HuH-7.5 (cell line): ENCODE results near the gene ARRDC5.
"Not testable (repeated sequence)": the region's sequence is repeated elsewhere in the genome, so short reads cannot be mapped to it uniquely, and the experiment has no call there.

Source experiments
- DNase-seq: peaks from one replicate; pipeline ENCODE4 v3.0.0; 2011; ENCODE audit warnings: low spot score

The ARRDC5 gene

DNA sequence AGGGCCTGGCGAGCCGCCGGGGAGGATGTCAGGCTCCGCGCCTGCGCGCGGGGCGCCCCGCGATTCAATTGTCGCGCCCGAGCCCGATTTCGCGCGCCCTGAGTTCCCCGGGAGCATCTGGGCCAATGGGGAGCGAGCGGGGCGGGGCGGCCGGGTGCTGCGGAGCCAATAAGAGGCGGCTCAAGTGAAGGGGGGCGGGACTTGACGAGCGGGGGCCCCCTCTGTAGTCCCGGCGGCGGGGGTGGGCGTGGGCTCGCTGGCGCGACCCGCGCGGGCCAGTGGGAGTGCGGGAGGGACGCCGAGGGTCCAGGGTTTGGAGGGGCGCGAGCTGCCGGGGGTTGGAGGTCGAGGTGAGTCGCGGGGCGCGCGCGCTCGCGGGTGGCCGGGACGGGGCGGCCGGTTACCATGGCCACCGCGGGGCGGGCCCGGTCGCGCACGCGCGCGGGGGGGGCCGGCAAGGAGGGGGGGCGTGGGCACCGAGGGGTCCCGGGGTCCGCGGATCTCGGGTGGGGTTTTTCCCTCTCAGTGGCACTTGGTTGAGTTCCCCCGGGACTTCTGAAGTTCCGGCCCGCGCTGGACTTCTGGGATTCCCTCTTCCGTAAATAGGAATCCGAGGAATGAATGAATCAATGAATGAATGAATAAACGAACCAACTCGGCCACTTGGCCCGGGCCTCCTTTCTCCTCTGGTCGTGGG lies 7.3 kb upstream of the ARRDC5 start:
- DNase-seq, result peak; percentile 99

DNA sequence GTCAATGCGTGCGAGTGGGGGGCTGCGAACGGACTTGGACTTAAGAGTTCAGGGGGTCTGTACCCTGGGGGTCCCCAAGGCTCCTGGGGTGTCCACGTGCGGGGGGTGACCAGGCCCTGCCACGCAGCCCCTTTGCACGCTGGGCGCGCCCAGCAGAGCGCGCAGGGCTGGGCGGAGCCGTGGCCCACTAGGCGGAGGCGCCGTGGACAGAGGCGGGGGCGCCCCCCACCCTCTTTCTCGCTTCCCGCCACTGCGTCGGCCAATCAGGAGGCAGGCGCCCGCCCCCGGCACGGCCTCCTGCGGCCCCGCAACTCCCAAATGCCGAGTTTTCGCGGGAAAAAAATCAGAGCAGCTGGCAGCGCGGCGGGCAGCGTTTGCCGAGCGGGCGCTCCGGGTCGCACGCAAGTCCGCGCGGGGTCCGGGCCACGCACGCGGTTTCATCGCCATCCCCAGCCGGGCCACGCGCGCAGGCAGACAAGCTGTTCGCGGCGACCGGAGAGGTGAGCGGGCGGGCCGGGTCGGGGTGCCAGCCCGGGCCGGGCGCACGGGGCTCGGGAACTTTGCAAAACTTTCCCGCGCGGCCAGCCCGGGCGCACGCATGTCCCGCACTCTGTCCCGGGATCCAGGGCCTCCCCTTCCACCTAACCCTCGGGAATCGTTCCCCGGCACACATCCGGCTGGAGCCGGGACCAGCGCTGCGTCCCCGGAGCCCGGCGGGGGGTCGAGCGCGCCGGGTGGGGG lies 6.6 kb upstream of the ARRDC5 start, which contains the start of gene UHRF1:
TSS of gene UHRF1 (plus strand) at position 346 of the 741 bp plus-strand sequence. CDS start 1,385 bp downstream, outside the sequence.
- DNase-seq, result peak; percentile 78

DNA sequence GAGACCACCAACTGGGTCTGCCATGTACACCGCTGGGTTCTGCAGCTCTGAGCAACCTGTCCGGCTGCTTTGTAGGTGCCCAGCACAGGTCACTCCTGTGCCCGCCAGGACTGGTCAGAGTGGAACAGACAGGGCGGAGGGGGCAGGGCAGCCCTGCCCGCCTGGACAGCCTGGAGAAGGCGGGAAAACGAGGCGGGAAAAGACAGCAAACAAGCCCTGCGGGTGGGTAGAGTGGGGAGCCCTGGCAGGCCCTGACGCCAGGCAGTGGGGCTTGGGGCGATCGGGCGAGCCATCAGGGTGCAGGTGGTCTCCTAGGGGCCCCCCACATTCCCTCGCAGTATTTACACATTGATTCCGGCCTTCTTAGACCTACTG lies 6.1 kb upstream of the ARRDC5 start:
- no peak for DNase-seq

DNA sequence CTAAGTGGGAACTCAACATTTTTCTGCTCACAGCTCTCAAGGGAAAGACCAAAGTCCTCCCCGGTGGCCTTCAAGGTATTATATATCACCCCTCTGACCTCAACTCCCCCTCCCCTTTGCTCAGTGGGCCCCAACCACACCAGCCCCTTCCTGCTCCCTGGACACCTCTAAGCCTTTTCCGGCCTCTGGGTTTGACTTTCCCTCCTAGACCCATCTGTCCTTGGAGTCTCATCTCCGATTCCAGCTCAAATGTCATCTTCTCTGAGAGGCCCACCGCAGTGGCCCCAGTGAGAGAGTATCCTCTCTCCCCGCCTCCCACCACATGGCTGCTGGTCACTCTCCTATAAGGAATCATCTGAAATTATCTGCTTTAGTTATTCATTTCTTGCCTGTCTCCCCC lies 5.7 kb upstream of the ARRDC5 start:
- peak; percentile 9 for DNase-seq

DNA sequence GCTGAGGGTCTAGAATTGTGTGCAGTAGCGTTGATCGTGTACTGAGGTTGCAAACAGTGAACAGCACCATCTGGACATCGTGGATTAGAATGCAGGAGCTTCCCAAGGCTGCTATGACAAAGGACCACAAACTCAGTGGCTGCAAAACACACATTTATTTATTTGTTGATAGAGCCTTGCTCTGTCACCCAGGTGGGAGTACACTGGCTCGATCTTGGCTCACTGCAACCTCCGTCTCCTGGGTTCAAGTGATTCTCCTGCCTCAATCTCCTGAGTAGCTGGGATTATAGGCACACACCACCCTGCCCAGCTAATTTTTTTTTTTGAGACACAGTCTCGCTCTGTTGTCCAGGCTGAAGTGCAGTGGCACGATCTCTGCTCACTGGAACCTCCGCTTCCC lies 4.3 kb upstream of the ARRDC5 start:
- DNase-seq, result no peak

DNA sequence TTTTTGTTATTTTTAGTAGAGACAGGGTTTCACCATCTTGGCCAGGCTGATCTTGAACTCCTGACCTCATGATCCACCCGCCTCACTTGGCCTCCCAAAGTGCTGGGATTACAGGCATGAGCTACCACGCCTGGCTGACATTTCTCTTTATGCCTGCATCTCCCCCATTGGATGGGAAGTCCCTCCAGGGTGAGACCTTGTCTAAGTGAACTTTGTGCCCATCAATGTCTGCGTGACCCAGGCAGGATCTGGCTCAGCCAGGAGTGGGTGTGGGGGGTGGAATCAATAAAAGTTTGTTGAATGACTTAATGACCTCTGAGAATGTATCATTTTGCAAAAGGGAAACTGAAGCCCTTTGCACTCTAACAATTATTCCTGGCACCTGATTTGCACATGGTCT lies 1.8 kb upstream of the ARRDC5 start:
- no peak for DNase-seq

DNA sequence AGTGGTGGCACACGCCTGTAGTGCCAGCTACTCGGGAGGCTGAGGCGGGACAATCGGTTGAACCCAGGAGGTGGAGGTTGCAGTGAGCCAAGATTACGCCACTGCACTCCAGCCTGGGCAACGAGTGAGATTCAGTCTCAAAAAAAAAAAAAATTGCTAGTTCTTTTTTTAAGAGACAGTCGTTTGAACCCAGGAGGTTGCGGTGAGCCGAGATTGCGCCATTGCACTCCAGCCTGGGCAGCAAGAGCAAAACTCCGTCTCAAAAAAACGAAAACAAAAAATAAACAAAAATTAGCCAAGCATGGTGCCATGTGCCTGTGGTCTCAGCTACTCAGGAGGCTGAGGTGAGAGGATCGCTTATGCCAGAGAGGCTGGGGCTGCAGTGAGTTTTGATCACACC lies 1.8 kb downstream of the ARRDC5 start:
- not testable (repeated sequence) for DNase-seq

DNA sequence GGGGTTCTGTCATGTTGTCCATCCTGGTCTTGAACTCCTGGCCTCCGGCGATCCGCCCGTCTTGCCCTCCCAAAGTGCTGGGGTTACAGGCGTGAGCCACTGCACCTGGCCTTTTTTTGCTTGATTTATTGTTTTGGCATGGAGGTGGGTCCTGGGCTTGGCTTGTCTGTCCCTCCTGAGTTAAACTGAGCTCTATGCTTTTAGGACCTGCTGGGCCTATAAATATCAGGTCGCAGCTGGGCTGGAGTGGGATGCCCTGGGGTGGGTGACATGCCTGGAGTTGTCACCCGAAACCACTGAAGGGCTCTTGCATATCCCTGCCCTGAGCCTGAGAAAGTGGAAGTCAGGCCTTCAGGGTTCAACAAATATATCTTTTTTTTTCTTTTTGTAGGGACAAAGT lies 5.5 kb downstream of the ARRDC5 start:
- no peak for DNase-seq

DNA sequence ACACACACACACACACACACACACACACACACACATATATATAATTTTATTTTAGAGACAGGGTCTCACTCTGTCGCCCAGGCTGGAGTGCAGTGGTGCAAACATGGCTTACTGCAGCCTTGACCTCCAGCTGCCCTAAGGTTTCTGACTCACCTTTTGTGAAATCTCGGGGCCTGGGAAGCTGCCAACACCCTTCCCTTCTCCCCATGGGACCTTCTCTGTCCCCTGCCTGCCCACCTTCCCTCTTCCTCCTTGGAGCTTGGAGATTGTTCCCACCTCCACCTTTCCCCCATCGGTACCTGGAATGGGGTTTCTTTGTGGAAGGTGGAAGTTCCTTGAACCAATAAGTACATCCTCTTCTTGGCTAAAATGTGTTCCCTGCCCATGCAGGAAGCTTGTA lies 6.3 kb downstream of the ARRDC5 start:
- DNase-seq, result no peak

DNA sequence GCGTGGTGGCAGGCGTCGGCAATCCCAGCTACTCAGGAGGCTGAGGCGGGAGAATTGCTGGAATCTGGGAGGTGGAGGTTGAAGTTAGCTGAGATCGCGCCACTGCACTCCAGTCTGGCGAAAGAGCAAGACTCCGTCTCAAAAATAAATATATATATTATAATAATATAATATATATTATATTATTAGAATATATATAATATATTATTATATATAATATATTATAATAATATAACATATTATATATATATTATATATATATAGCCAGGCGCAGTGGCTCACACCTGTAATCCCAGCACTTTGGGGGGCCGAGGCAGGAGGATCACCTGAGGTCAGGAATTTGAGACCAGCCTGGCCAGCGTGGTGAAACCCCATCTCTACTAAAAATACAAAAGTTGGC lies 9.7 kb downstream of the ARRDC5 start:
- not testable (repeated sequence) for DNase-seq

DNA sequence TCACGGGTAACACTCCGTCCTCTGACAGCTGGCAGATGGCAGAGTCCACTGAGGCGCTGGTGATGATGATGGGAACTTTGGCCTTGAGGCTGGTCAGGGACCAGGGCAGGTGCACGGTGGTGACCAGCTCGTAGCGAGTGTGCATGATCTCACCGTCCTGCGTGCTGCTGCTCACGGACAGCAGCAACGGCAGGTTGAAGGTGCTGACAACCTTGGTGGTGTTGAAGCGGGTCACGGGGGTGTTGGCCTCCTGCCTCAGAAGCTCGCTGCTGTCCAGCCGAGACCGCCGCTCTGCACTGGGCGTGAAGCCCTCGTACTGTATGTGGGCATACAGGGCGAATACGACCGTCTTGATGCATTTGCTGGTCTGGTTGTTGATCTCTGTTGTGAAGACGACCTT lies 11.6 kb downstream of the ARRDC5 start:
- no peak for DNase-seq

DNA sequence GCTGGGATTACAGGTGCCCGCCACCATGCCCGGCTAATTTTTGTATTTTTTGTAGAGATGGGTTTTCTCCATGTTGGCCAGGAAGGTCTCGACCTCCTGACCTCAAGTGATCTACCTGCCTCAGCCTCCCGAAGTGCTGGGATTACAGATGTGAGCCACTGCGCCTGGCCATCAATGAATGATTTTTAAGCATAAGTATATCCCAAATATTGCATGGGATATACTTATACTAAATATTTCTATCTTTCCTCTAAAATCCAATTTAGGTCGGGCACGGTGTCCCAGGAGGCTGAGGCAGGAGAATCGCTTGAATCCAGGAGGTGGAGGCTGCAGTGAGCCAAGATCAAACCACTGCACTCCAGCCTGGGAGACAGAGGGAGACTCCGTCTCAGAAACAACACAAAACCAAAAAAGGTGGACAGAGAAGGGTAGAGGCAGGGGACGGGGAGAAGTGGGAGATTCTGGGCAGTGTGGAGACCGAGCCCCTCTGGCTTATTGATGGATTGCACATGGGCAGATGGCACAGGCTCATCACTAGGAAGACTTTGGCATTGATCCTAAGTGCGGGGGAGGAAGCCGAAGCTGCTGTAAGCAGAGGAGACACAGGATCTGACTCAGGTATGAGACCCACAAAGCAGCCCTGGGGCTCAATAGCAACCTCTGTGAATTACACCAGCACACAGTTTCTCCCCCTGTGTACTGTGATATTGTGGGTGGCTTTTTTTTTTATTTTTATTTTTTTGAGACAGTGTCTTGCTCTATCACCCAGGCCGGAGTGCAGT lies 13.5 kb downstream of the ARRDC5 start:
- DNase-seq, result no peak

DNA sequence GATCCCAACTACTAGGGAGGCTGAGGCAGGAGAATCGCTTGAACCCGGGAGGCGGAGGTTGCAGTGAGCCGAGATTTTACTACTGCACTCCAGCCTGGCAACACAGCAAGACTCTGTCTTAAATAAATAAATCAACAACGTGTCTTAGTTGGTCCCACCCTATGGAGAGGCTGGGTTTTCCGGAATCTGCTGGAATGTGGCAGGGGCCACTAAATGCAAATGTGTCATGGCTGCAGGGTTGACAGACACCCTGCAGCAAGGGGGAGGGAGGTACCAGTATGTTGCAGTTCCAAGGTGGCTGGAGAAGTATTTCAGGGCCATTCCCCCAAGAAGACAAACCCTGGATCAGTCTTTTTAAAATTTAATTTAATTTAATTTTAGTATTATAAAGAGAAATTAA lies 14.9 kb downstream of the ARRDC5 start:
- DNase-seq, result not testable (repeated sequence)

DNA sequence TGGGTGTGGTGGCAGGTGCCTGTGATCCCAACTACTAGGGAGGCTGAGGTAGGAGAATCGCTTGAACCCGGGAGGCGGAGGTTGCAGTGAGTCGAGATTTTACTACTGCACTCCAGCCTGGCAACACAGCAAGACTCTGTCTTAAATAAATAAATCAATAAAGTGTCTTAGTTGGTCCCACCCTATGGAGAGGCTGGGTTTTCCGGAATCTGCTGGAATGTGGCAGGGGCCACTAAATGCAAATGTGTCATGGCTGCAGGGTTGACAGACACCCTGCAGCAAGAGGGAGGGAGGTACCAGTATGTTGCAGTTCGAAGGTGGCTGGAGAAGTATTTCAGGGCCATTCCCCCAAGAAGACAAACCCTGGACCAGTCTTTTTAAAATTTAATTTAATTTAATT lies 17.7 kb downstream of the ARRDC5 start:
- DNase-seq, result not testable (repeated sequence)

DNA sequence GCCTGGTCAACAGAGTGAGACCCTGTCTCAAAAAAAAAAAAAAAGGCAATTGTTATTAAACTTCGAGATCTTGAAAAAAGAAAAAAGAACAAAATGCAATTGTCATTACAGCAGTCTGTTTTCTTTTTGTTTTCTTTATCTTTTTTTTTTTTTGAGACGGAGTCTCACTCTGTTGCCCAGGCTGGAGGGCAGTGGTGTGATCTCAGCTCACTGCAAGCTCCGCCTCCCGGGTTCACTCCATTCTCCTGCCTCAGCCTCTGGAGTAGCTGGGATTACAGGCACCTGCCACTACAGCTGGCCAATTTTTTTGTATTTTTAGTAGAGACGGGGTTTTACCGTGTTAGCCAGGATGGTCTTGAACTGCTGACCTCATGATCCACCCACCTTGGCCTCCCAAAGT lies 19.8 kb downstream of the ARRDC5 start:
- not testable (repeated sequence) for DNase-seq

DNA sequence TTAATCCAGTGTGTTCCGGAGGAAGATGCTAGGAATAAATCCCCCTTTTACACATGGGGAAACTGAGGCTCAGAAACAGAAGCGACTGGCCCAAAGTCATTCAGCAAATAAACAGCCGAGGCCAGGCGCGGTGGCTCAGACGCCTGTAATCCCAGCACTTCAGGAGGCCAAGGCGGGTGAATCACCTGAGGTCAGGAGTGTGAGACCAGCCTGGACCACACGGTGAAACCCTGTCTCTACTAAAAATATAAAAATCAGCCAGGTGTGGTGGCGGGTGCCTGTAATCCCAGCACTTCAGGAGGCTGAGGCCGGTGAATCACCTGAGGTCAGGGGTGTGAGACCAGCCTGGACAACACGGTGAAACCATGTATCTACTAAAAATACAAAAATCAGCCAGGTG lies 23.7 kb downstream of the ARRDC5 start:
- DNase-seq, result no peak

DNA sequence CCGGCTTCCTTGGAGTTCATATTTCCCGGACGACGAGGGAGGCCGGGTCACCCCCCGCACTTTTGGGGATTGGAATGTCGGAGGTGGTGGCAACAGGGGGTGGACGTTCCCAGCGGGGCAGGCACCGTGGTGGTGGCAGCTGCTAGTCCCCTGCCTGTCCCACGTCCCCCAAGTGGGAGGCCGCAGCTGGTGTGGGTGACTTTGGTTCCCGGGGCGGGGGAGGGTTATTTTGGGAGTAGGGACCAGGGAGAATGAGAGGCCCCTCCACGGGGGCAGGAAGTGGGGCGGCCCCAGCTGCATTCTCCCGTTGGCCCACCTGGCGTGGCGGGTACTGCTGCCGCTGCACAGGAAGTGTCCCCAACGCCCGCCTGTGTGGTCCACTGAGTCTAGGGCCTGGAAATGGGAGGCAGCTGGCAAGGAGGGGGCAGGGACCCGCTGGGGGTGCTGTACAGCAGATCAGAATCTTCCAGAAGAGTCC lies 24.2 kb downstream of the ARRDC5 start:
- DNase-seq, result no peak

DNA sequence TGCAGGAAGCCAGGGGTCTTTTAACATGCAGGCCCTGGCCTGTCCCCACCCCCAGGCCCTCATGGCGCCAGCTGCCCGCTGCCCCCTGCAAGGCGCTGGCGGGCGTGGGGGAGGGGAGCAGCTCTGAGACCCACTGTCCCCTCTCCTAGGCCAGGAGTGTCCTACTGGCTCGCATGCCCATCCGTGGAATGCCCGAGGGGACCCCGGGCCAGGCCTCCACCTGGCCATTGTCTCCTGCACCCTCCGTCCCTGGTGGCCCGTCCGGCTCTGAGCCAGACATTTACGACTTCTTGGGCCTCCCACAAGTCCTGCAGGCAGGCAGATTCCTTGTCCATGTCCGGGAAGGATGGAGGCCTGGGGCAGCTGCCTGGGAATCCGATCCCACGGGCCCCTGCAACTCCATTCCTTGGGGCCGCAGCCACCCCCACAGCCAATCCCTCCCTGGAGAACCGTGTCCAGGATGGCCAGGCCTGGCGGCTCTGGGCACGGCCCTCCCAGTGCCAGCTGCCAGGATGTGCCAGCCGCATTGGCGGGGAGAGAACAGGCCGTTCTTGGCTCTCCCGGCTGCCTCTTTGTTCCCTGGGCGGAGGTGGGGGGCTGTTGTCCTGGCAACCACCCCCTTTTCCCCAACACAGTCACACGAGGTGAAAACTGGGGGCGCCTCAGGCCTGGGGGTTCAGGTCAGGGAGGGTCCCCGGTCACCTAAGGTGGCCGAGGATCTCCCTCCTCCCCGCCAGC lies 24.8 kb downstream of the ARRDC5 start:
- no peak for DNase-seq

DNA sequence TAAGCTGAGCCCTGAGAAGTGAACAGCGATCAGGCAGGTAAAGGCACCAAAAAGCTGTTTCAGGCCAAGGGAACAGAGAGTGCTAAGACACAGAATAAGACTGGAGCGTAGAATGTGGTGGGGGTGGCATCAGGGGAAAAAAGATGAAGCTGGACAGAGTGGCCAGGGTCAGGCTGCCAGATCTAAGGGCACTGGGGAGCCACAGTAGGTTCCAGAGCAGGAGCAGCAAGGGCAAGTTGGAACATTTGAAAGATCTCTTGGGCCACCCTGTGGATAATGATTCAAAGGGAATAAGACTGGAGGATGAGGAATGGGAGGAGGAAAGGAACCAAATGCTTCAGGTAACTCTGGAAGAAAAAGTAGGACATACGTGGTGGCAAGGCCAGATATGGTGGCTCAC lies 28.8 kb downstream of the ARRDC5 start:
- no peak for DNase-seq

DNA sequence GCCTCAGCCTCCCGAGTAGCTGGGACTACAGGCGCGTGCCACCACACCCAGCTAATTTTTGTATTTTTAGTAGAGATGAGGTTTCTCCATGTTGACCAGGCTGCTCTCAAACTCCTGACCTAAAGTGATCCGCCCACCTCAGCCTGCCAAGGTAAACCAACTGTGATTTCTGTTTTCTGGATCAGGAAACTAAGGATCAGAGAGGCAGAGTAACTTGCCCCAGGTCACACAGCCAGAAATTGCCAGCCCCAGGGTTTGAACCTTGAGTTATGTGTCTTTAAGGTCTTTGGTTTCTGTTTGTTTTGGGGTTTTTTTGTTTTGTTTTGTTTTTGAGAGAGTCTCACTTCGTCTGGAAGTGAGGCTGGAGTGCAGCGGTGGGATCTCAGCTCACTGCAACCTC lies 31.0 kb downstream of the ARRDC5 start:
- no peak for DNase-seq

DNA sequence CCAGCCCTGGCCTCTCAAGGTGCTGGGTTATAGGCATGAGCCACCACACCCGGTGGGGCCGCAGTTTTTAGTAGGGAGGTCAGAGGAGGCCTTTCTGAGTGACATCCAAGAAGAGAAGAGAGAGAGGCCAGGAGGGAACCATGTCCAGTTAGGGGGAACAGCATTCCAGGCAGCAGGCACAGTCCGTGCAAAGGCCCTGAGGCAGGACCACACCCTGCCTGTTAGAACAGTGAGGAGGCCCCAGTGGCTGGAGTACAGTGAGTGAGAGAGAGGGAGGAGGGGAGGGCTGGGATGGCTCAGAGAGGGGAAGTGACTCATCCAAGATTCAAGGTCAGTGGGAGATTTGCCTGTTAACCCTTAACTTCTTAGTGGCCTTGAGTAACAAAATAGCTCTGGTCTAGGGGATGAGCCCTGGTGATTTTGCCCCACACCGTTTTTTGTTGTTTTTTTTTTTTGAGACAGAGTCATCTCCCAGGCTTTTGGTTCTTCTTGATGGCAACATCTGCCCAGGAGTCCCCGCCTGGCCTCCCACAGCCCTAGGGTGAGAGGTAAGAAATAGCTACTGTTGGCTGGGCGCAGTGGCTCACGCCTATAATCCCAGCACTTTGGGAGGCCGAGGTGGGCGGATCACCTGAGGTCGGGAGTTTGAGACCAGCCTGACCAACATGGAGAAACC lies 32.5 kb downstream of the ARRDC5 start:
- peak; percentile 76 for DNase-seq
